ENCODE results near the gene NTM.

Gene NTM

GRCh38 chr11:131792243-131792642, 421.8 kb downstream of the NTM start:
- H2BK120ac ChIP-seq (ENCODE audit: low read depth, low read length) = no peak overlapping the region

GRCh38 chr11:131796089-131796488, 425.7 kb downstream of the NTM start:
- no peak overlapping the region for H3K4me3 ChIP-seq (ENCODE audit: low read length)
- no peak overlapping the region for H3K9ac ChIP-seq (ENCODE audit: low read length)
- H3K23ac ChIP-seq (ENCODE audit: low read length) = no peak overlapping the region
- H3K27ac ChIP-seq (ENCODE audit: low read depth, low read length) = no peak overlapping the region
- no peaks in the 10 kb centered on the region for H3K27me3 ChIP-seq (ENCODE audit: insufficient read depth, low read length, poor library complexity)
- H3K18ac ChIP-seq (ENCODE audit: low read length) = no peak overlapping the region
- no peaks in the 10 kb centered on the region for H3K36me3 ChIP-seq (ENCODE audit: control insufficient read depth, insufficient read depth, low read length)
- no peaks in the 10 kb centered on the region for H3K79me2 ChIP-seq (ENCODE audit: control insufficient read depth, insufficient read depth, low read length)
- H2BK120ac ChIP-seq (ENCODE audit: low read depth, low read length) = no peak overlapping the region
- H4K5ac ChIP-seq (ENCODE audit: low read length) = no peak overlapping the region
- H3K56ac ChIP-seq (ENCODE audit: low read length) = no peak overlapping the region
- H3K4me1 ChIP-seq (ENCODE audit: control insufficient read depth, low read depth, low read length) = peaks cover 6% of the 10 kb centered on the region
- H2AK5ac ChIP-seq (ENCODE audit: low read length) = no peak overlapping the region
- H2BK5ac ChIP-seq (ENCODE audit: low read length) = no peak overlapping the region
- whole genome bisulfite sequencing (ENCODE audit: extremely low coverage, insufficient coverage, low lambda C conversion rate) = no CpG with 5 or more reads among the region's 7 CpGs
- no peak overlapping the region for H3K4ac ChIP-seq (ENCODE audit: low read depth, low read length)
- H2BK15ac ChIP-seq (replicated peaks; ENCODE audit: low read depth) = no peak overlapping the region
- H3K79me1 ChIP-seq (ENCODE audit: low read length) = no peaks in the 10 kb centered on the region
- no peak overlapping the region for H3K4me2 ChIP-seq (ENCODE audit: low read length)
- no peak for DNase-seq
- H4K8ac ChIP-seq (ENCODE audit: low read depth, low read length) = no peak overlapping the region

More at GRCh38 chr11:131792243-131792642, 421.8 kb downstream of the NTM start:
- Histone ChIP-seq H3K18ac (ENCODE audit: low read length) (no peak overlapping the region), H3K79me2 (ENCODE audit: control insufficient read depth, insufficient read depth, low read length) (no peaks in the 10 kb centered on the region), H3K36me3 (ENCODE audit: control insufficient read depth, insufficient read depth, low read length) (no peaks in the 10 kb centered on the region), H3K4ac (ENCODE audit: low read depth, low read length) (no peak overlapping the region), H3K56ac (ENCODE audit: low read length) (no peak overlapping the region), H3K4me2 (ENCODE audit: low read length) (no peak overlapping the region), H3K4me3 (ENCODE audit: low read length) (no peak overlapping the region), H4K5ac (ENCODE audit: low read length) (no peak overlapping the region), H3K27me3 (ENCODE audit: insufficient read depth, low read length, poor library complexity) (no peaks in the 10 kb centered on the region), H2BK15ac (replicated peaks; ENCODE audit: low read depth) (no peak overlapping the region), H2AK5ac (ENCODE audit: low read length) (no peak overlapping the region), H2BK5ac (ENCODE audit: low read length) (no peak overlapping the region), H3K27ac (ENCODE audit: low read depth, low read length) (no peak overlapping the region), H3K9ac (ENCODE audit: low read length) (no peak overlapping the region), H3K79me1 (ENCODE audit: low read length) (no peaks in the 10 kb centered on the region), H4K8ac (ENCODE audit: low read depth, low read length) (no peak overlapping the region), H3K4me1 (ENCODE audit: control insufficient read depth, low read depth, low read length) (no peaks in the 10 kb centered on the region), H3K23ac (ENCODE audit: low read length) (no peak overlapping the region)
- DNase-seq = no peak
- no CpG with 5 or more reads among the region's 3 CpGs for WGBS (ENCODE audit: extremely low coverage, insufficient coverage, low lambda C conversion rate)

- WGBS (ENCODE audit: extremely low coverage, insufficient coverage, low lambda C conversion rate) = no CpG with 5 or more reads among the region's 5 CpGs
- H2AK5ac ChIP-seq (ENCODE audit: low read length) = no peak overlapping the region
- H3K27ac ChIP-seq (ENCODE audit: low read depth, low read length) = no peak overlapping the region
- no peak overlapping the region for H4K5ac ChIP-seq (ENCODE audit: low read length)
- H3K4me1 ChIP-seq (ENCODE audit: control insufficient read depth, low read depth, low read length) = peaks cover 10% of the 10 kb centered on the region
- H3K79me1 ChIP-seq (ENCODE audit: low read length) = no peaks in the 10 kb centered on the region
- no peak overlapping the region for H3K23ac ChIP-seq (ENCODE audit: low read length)
- no peak overlapping the region for H3K18ac ChIP-seq (ENCODE audit: low read length)
- no peak overlapping the region for H2BK120ac ChIP-seq (ENCODE audit: low read depth, low read length)
- H3K79me2 ChIP-seq (ENCODE audit: control insufficient read depth, insufficient read depth, low read length) = no peaks in the 10 kb centered on the region
- no peak for DNase-seq
- no peak overlapping the region for H3K4me2 ChIP-seq (ENCODE audit: low read length)
- H3K4me3 ChIP-seq (ENCODE audit: low read length) = no peak overlapping the region
- no peak overlapping the region for H2BK5ac ChIP-seq (ENCODE audit: low read length)
- no peak overlapping the region for H2BK15ac ChIP-seq (replicated peaks; ENCODE audit: low read depth)
- no peak overlapping the region for H3K56ac ChIP-seq (ENCODE audit: low read length)
- no peaks in the 10 kb centered on the region for H3K27me3 ChIP-seq (ENCODE audit: insufficient read depth, low read length, poor library complexity)
- H4K8ac ChIP-seq (ENCODE audit: low read depth, low read length) = no peak overlapping the region
- no peak overlapping the region for H3K9ac ChIP-seq (ENCODE audit: low read length)
- no peak overlapping the region for H3K4ac ChIP-seq (ENCODE audit: low read depth, low read length)
- no peaks in the 10 kb centered on the region for H3K36me3 ChIP-seq (ENCODE audit: control insufficient read depth, insufficient read depth, low read length)
Measured at GRCh38 chr11:131796541-131796940, 426.1 kb downstream of the NTM start.

- Histone ChIP-seq H3K4ac (ENCODE audit: low read depth, low read length) (no peak overlapping the region), H3K9ac (ENCODE audit: low read length) (no peak overlapping the region), H2BK15ac (replicated peaks; ENCODE audit: low read depth) (no peak overlapping the region), H2BK120ac (ENCODE audit: low read depth, low read length) (no peak overlapping the region), H3K56ac (ENCODE audit: low read length) (no peak overlapping the region), H3K79me1 (ENCODE audit: low read length) (no peaks in the 10 kb centered on the region), H3K18ac (ENCODE audit: low read length) (no peak overlapping the region), H3K4me1 (ENCODE audit: control insufficient read depth, low read depth, low read length) (peaks cover 12% of the 10 kb centered on the region), H2AK5ac (ENCODE audit: low read length) (no peak overlapping the region), H3K36me3 (ENCODE audit: control insufficient read depth, insufficient read depth, low read length) (no peaks in the 10 kb centered on the region), H2BK5ac (ENCODE audit: low read length) (no peak overlapping the region), H4K8ac (ENCODE audit: low read depth, low read length) (no peak overlapping the region), H3K23ac (ENCODE audit: low read length) (no peak overlapping the region), H3K4me3 (ENCODE audit: low read length) (no peak overlapping the region), H3K27me3 (ENCODE audit: insufficient read depth, low read length, poor library complexity) (no peaks in the 10 kb centered on the region), H3K79me2 (ENCODE audit: control insufficient read depth, insufficient read depth, low read length) (no peaks in the 10 kb centered on the region), H3K4me2 (ENCODE audit: low read length) (no peak overlapping the region), H3K27ac (ENCODE audit: low read depth, low read length) (no peak overlapping the region), H4K5ac (ENCODE audit: low read length) (no peak overlapping the region)
- peak; percentile 62 for DNase-seq
- WGBS (ENCODE audit: extremely low coverage, insufficient coverage, low lambda C conversion rate) = no CpG with 5 or more reads among the region's 2 CpGs
Measured at GRCh38 chr11:131800452-131800851, 430.0 kb downstream of the NTM start.

GRCh38 chr11:131802440-131803115, 432.2 kb downstream of the NTM start:
- Histone ChIP-seq H4K8ac (ENCODE audit: low read depth, low read length) (no peak overlapping the region), H3K4ac (ENCODE audit: low read depth, low read length) (no peak overlapping the region), H3K9ac (ENCODE audit: low read length) (no peak overlapping the region), H3K18ac (ENCODE audit: low read length) (no peak overlapping the region), H2BK120ac (ENCODE audit: low read depth, low read length) (no peak overlapping the region), H3K56ac (ENCODE audit: low read length) (no peak overlapping the region), H4K5ac (ENCODE audit: low read length) (no peak overlapping the region), H3K79me1 (ENCODE audit: low read length) (no peaks in the 10 kb centered on the region), H3K23ac (ENCODE audit: low read length) (no peak overlapping the region), H3K36me3 (ENCODE audit: control insufficient read depth, insufficient read depth, low read length) (no peaks in the 10 kb centered on the region), H2BK15ac (replicated peaks; ENCODE audit: low read depth) (no peak overlapping the region), H3K4me3 (ENCODE audit: low read length) (no peak overlapping the region), H3K27me3 (ENCODE audit: insufficient read depth, low read length, poor library complexity) (no peaks in the 10 kb centered on the region), H3K79me2 (ENCODE audit: control insufficient read depth, insufficient read depth, low read length) (no peaks in the 10 kb centered on the region), H2BK5ac (ENCODE audit: low read length) (no peak overlapping the region), H3K4me2 (ENCODE audit: low read length) (no peak overlapping the region), H3K4me1 (ENCODE audit: control insufficient read depth, low read depth, low read length) (peaks cover 12% of the 10 kb centered on the region), H2AK5ac (ENCODE audit: low read length) (no peak overlapping the region), H3K27ac (ENCODE audit: low read depth, low read length) (no peak overlapping the region)
- no peak for DNase-seq
- WGBS (ENCODE audit: extremely low coverage, insufficient coverage, low lambda C conversion rate) = no CpG with 5 or more reads among the region's 9 CpGs

- H3K27ac ChIP-seq (ENCODE audit: low read depth, low read length) = no peak overlapping the region
- H3K4ac ChIP-seq (ENCODE audit: low read depth, low read length) = no peak overlapping the region
- no peak overlapping the region for H4K5ac ChIP-seq (ENCODE audit: low read length)
- H2BK15ac ChIP-seq (replicated peaks; ENCODE audit: low read depth) = no peak overlapping the region
- H3K4me3 ChIP-seq (ENCODE audit: low read length) = no peak overlapping the region
- no peak overlapping the region for H3K4me2 ChIP-seq (ENCODE audit: low read length)
- no peaks in the 10 kb centered on the region for H3K4me1 ChIP-seq (ENCODE audit: control insufficient read depth, low read depth, low read length)
- H3K56ac ChIP-seq (ENCODE audit: low read length) = no peak overlapping the region
- H2AK5ac ChIP-seq (ENCODE audit: low read length) = no peak overlapping the region
- no peak overlapping the region for H2BK120ac ChIP-seq (ENCODE audit: low read depth, low read length)
- no peak overlapping the region for H2BK5ac ChIP-seq (ENCODE audit: low read length)
- no peak overlapping the region for H3K18ac ChIP-seq (ENCODE audit: low read length)
- H4K8ac ChIP-seq (ENCODE audit: low read depth, low read length) = no peak overlapping the region
- H3K27me3 ChIP-seq (ENCODE audit: insufficient read depth, low read length, poor library complexity) = no peaks in the 10 kb centered on the region
- H3K9ac ChIP-seq (ENCODE audit: low read length) = no peak overlapping the region
- no peaks in the 10 kb centered on the region for H3K79me2 ChIP-seq (ENCODE audit: control insufficient read depth, insufficient read depth, low read length)
- H3K79me1 ChIP-seq (ENCODE audit: low read length) = no peaks in the 10 kb centered on the region
- no peak for DNase-seq
- H3K36me3 ChIP-seq (ENCODE audit: control insufficient read depth, insufficient read depth, low read length) = no peaks in the 10 kb centered on the region
- no CpG with 5 or more reads among the region's 2 CpGs for WGBS (ENCODE audit: extremely low coverage, insufficient coverage, low lambda C conversion rate)
- H3K23ac ChIP-seq (ENCODE audit: low read length) = no peak overlapping the region
Measured at GRCh38 chr11:131807876-131808275, 437.5 kb downstream of the NTM start.

All from mesendoderm (in vitro differentiated cells).